Activated naive CD8-positive, alpha-beta T cell treated with anti-CD3 and anti-CD28 coated beads, Interleukin-2, amount 50 U/mL, for 24 hours (primary cell): ENCODE measurements around the gene FAM20C.
A peak's percentile ranks its signal among the peaks of the same experiment; 100 is the strongest.

Source experiments
- ATAC-seq: fragments of 150-1000 bp; cut with Tn5 transposase; one replicate; pipeline ENCODE4 v1.10.0; 2021
- DNase-seq: peaks from one replicate; pipeline ENCODE4 v3.0.0; 2021
- H3K27ac Mint-ChIP-seq: one replicate; pipeline ENCODE4 v1.8.0; 2021; ENCODE audit warnings: mild to moderate bottlenecking, mixed read lengths
- H3K27me3 Mint-ChIP-seq: one replicate; pipeline ENCODE4 v1.8.0; 2021; ENCODE audit warnings: mixed read lengths
- H3K36me3 Mint-ChIP-seq: one replicate; pipeline ENCODE4 v1.8.0; 2021; ENCODE audit warnings: low read depth, mixed read lengths
- H3K4me1 Mint-ChIP-seq: one replicate; pipeline ENCODE4 v1.8.0; 2021; ENCODE audit warnings: mixed read lengths
- H3K4me3 Mint-ChIP-seq: one replicate; pipeline ENCODE4 v1.8.0; 2021; ENCODE audit warnings: mild to moderate bottlenecking, moderate library complexity, mixed read lengths
- H3K9me3 Mint-ChIP-seq: one replicate; pipeline ENCODE4 v1.8.0; 2021; ENCODE audit warnings: mixed read lengths

FAM20C gene

DNA sequence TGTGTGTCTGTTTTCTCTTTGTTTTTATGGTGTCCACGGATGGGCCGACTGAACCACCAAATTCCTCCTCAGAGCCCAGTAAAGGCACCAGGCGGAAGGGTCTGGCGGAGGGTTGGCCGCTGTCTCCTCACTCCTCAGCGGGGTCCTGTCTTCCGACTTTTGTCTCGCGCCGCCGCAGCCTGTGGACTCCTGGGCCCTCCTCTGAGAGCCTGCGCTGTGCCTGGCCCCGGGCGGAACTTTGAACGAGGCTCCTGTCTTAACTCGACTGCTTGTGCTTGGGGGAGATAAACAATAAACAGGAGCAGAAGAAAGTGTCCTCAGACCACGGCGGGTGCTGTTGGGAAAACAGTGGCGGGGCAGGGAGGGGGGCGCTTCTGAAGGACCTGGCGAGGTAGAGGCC lies 2.2 kb upstream of the FAM20C start:
- Mint-ChIP-seq H3K27me3 (peaks cover 24% of the 10 kb centered on the region), H3K4me1 (peaks cover 3% of the 10 kb centered on the region), H3K9me3 (no peaks in the 10 kb centered on the region), H3K36me3 (no peaks in the 10 kb centered on the region), H3K27ac (no peak overlapping the region), H3K4me3 (no peak overlapping the region)
- no peak for ATAC-seq
- no peak for DNase-seq

DNA sequence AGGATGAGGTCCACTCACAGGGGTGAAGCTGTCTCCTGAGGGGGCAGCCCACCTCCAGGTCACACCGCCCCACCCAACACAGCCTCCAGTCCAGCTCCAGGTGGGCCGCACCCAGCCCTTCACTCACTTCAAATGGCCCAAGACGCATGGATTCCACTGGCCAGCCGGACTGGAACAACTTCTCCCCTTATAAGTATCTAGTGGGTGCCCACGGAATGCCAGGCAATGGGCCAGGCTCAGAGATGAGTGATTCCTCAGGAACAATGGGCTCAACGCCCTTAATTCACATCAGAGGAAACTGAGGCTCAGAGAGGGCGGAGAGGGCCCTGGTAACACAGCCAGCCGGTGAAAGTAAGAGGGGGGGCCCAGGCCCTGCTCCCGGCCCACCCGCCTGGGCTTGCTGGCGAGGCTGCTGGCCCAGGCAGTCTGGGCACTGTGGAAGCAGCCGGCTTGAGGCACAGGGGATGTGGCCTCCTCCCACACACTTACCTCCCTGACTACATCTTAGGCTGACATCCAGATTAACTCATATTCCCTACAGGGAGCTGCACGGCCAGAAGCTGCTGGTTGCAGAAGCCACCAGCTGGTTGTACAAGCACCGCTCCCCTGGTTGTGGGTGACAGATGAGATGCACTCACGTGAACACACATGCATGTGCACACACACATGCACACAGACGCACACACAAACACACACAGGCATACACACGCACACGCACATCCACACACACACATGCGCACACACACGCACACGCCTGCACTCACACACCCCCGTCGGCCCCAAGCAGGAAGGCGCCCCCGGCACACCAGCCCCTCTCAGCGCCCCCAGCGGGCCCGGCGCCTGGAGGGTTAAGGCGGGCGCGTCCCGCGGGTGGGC lies 1.0 kb upstream of the FAM20C start:
- ATAC-seq (peak; percentile 8), DNase-seq (no peak)
- Mint-ChIP-seq H3K4me1 (peaks cover 3% of the 10 kb centered on the region), H3K4me3 (peak overlapping the region; percentile 74), H3K27ac (no peak overlapping the region), H3K27me3 (peaks cover 31% of the 10 kb centered on the region), H3K9me3 (no peaks in the 10 kb centered on the region), H3K36me3 (no peaks in the 10 kb centered on the region)

DNA sequence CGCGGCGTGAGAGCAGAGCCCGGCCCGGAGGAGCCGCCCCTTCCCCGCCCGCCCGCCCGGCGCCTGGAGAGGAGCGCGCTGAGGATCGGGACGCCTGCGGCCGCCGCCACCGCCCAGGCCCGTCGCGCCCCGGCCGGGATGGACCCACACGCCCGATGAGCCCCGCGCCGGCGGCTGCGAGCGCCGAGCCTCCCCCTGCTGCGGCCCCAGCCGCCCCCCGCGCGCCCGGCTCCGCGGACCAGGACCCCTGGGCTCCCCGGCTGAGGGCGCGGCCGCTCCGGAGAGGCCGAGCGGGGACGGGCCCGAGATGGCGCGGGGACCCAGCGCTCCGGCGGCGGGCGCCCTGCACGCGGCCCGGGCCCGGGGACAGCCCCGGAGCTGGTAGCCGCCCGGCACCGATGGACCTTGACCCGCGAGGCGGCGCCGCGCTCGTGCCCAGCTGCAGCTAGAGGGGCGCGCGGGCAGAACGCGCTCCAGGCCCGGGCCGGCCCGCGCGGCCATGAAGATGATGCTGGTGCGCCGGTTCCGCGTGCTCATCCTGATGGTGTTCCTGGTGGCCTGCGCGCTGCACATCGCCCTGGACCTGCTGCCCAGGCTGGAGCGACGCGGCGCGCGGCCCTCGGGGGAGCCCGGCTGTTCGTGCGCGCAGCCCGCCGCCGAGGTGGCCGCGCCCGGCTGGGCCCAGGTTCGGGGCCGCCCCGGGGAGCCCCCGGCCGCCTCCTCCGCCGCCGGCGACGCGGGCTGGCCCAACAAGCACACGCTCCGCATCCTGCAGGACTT lies 520 bp downstream of the FAM20C start:
- Mint-ChIP-seq H3K4me3 (no peak overlapping the region), H3K4me1 (peaks cover 3% of the 10 kb centered on the region), H3K9me3 (no peaks in the 10 kb centered on the region), H3K36me3 (no peaks in the 10 kb centered on the region), H3K27me3 (peaks cover 31% of the 10 kb centered on the region), H3K27ac (no peak overlapping the region)
- no peak for DNase-seq
- ATAC-seq: no peak

DNA sequence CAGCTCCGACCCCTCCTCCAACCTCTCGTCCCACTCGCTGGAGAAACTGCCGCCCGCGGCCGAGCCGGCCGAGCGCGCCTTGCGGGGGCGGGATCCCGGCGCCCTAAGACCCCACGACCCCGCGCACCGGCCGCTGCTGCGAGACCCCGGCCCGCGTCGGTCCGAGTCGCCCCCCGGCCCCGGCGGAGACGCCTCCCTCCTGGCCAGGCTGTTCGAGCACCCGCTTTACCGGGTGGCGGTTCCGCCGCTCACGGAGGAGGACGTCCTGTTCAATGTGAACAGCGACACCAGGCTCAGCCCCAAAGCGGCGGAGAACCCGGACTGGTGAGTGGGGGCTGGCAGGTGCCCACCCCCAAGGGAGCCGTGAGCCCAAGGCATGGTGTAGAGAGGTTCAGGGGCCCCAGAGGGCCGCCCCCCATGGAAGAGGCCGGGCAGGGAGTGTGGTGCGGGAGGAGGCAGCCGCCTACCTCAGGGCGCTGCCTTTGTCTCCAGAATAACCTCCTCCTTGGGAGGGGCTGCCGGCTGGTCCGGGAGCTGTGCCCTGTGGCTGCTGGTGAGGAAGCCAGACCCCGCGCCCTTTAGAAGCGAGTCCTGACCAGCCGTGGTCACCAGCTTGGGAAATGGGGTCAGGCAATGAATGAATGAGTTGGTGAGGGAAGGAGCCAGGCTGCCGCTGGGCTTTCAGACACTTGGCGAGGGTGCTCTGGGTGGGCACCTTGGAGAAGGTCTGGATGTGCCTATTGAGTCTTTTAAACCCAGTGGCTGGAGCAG lies 1.3 kb downstream of the FAM20C start:
- peaks cover 31% of the 10 kb centered on the region for H3K27me3 Mint-ChIP-seq
- no peaks in the 10 kb centered on the region for H3K36me3 Mint-ChIP-seq
- ATAC-seq (no peak), DNase-seq (no peak)
- no peaks in the 10 kb centered on the region for H3K9me3 Mint-ChIP-seq
- peaks cover 3% of the 10 kb centered on the region for H3K4me1 Mint-ChIP-seq
- H3K27ac Mint-ChIP-seq: no peak overlapping the region
- H3K4me3 Mint-ChIP-seq: no peak overlapping the region

DNA sequence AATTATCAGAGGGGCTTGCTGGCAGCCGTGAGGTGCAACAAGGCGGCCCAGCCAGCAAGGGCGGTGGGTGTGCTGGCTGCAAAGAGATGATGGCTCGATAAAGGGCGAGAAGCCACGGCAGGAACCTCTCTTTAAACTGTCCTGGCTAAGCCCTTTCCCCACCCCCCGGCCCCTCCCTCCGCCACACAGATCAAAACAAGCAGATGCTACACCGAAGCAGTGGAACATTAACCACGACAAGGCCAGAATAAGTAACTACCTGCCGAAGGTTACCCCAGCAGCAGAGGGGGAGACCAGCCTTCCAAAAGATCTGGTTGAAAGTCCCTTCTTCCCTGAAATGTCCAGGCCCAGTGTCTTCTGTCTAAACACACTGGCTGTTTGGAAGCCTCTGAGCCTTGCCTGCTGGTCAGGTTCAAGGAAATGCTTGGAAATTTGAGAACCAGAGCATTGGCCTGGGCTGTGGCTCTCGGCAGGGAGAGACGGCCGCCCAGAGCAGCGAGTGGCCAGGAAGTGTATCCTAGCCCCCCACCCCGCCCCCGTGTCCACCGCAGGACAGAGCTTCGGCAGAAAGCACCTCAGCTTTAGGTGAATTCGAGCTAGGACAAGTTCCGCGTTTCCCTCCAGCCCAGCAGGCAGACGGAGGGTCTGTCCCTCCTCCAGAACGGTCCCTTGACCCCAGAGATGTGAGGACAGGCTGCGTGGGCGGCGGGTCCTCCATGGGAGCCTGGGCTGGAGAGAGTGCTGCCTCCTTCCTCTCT lies 2.1 kb downstream of the FAM20C start:
- H3K36me3 Mint-ChIP-seq: no peaks in the 10 kb centered on the region
- H3K27me3 Mint-ChIP-seq: peaks cover 30% of the 10 kb centered on the region
- H3K9me3 Mint-ChIP-seq: no peaks in the 10 kb centered on the region
- H3K4me1 Mint-ChIP-seq: peaks cover 3% of the 10 kb centered on the region
- DNase-seq (no peak), ATAC-seq (no peak)
- no peak overlapping the region for H3K27ac Mint-ChIP-seq
- H3K4me3 Mint-ChIP-seq: no peak overlapping the region

DNA sequence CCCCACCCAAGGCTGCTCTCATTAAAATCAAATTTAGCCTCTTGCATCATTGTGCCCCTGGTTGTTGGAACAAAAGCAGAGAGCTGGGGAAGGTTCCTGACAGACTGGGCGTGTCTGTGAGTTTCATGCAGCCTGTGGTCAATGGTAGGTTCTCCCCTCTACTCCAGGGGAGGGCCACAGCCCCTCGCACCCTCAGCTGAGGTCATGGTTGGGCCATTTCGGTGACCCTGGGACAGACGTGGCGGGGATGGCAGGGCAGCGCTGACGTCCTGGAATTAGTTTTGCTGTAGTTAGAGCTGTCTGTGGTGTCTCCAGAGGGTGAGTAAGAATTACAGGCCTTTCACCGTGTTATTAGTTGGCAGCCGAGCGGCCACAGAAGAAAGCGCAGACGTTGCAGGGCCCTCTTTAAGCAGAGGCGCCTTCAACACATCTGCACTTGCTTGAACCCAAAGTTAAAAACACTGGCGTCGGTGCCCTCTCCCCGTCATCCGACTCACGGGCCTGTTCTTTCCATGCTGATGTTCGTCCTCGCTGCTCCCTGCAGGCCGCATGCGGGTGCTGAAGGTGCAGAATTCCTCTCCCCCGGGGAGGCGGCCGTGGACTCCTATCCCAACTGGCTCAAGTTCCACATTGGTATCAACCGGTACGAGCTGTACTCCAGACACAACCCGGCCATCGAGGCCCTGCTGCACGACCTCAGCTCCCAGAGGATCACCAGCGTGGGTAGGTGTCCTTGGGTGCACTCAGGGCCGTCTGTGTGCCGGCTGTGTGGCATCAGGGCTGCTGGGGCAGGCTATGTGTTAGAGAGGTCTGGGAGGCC lies 2.8 kb downstream of the FAM20C start:
- DNase-seq: no peak
- Mint-ChIP-seq H3K9me3 (no peaks in the 10 kb centered on the region), H3K4me1 (peaks cover 3% of the 10 kb centered on the region), H3K4me3 (no peak overlapping the region), H3K36me3 (no peaks in the 10 kb centered on the region), H3K27me3 (peaks cover 22% of the 10 kb centered on the region), H3K27ac (no peak overlapping the region)
- no peak for ATAC-seq

DNA sequence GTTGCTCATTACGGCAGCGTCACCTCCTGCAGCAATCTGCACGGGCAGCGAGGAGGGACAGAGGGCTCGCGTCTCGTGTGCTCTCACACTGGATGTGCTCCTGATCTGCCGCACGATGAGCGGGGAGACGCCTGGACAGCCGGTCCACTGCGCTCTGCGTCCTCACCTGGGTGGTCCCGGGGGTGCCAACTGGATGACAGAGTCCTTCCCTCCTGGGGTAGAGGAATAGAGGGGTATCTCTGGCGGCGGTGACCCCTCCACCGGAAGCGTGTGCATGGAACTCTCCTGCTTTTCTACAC lies 3.4 kb downstream of the FAM20C start:
- Mint-ChIP-seq H3K27ac (no peak overlapping the region), H3K27me3 (peaks cover 20% of the 10 kb centered on the region), H3K4me3 (no peak overlapping the region), H3K4me1 (peaks cover 3% of the 10 kb centered on the region), H3K9me3 (no peaks in the 10 kb centered on the region), H3K36me3 (no peaks in the 10 kb centered on the region)
- DNase-seq: no peak
- no peak for ATAC-seq

DNA sequence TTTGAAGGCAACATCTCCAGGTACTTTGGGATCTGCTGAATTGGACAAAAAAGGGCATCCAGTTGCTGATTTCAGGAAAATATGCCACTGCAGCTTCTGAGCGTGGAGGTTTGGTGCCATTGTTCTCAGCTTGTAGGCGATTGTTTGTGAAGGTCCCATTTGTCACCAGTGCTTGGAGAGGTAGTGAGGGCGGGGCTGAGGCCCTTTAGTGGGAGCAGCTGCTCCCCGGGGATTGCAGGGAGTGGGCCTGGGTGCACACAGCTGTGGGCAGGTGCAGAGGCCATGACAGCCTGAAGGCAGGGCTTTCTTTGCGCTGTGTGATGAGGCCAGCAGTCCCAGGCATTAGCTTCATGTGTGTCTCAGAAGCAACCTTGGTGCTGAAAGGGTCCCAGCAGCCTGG lies 3.9 kb downstream of the FAM20C start:
- Mint-ChIP-seq H3K27me3 (peaks cover 20% of the 10 kb centered on the region), H3K36me3 (no peaks in the 10 kb centered on the region), H3K27ac (no peak overlapping the region), H3K4me3 (no peak overlapping the region), H3K4me1 (peaks cover 3% of the 10 kb centered on the region), H3K9me3 (no peaks in the 10 kb centered on the region)
- ATAC-seq: no peak
- DNase-seq: no peak

DNA sequence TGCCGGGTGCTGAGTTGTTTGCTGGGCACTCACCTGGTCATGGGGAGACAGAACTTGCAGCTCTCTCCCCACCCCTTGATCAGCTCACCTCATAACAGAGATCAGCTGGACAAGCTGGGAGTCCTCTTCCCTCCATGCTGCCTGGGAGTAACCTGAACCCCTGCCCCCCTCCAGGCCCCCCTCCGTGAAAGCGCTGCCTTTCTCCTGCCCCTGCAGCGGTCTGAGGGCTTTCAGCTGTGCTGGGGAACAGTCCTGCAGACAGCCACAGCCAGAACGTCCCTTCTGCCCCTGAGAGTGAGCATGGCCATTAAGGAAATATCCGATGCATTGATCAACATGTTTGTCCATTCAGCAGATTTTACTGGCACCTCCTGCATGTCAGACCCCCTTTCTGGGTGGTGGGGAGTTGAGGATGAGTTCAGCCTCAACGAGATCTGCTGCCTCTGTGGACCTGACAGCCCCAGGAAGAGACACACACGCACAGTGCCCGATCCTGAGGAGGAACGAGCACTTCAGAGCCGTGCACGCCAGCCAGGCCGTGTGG lies 4.5 kb downstream of the FAM20C start:
- Mint-ChIP-seq H3K27me3 (peaks cover 17% of the 10 kb centered on the region), H3K27ac (no peak overlapping the region), H3K36me3 (no peaks in the 10 kb centered on the region), H3K4me3 (no peak overlapping the region), H3K4me1 (no peaks in the 10 kb centered on the region), H3K9me3 (no peaks in the 10 kb centered on the region)
- ATAC-seq: no peak
- no peak for DNase-seq

DNA sequence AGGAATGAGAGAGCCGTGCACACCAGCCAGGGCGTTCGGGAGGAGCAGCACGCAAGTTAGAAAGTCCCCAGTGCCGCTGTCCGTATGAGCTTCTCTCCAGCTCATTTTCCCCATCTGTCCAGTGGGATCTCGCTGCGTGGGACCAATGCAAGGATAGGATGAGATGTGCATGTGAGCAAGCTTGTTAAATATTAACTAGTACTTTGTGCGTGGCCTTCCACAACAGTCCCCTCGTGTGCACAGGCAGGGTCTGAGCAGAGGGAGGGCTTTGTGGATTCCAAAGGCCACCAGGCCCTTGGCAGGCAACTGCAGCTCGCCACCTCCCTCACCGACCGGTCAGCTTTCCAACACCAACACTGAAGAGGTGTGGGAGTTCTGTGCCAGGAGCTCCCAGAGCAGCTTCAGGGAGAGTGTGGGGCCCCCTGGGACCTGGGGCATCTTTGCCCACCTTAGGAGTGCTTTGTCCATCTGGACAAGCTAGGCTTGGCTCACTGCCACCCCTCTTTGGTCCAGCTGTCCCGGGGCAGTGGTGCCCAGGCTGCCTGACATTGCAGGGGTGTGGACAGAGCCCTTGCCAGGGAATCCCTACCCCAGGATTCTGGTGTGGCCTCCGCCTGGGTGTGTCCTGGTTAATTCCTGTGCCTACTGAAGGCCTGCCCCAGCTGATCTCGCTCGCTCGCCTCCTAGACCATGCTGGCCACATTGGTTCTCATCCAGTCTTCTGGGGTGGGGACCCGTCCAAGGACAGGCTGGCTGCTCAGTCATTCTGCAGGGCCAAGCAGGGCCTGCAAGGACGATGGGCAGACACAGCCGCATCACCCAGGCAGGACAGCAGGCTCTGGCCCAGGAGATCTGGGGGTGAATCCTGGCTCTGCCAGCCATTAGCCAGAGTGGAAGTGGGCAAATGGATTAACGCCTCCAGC lies 5.3 kb downstream of the FAM20C start:
- DNase-seq (no peak), ATAC-seq (no peak)
- H3K9me3 Mint-ChIP-seq: no peaks in the 10 kb centered on the region
- no peak overlapping the region for H3K4me3 Mint-ChIP-seq
- no peaks in the 10 kb centered on the region for H3K36me3 Mint-ChIP-seq
- no peak overlapping the region for H3K27ac Mint-ChIP-seq
- peaks cover 17% of the 10 kb centered on the region for H3K27me3 Mint-ChIP-seq
- no peaks in the 10 kb centered on the region for H3K4me1 Mint-ChIP-seq

DNA sequence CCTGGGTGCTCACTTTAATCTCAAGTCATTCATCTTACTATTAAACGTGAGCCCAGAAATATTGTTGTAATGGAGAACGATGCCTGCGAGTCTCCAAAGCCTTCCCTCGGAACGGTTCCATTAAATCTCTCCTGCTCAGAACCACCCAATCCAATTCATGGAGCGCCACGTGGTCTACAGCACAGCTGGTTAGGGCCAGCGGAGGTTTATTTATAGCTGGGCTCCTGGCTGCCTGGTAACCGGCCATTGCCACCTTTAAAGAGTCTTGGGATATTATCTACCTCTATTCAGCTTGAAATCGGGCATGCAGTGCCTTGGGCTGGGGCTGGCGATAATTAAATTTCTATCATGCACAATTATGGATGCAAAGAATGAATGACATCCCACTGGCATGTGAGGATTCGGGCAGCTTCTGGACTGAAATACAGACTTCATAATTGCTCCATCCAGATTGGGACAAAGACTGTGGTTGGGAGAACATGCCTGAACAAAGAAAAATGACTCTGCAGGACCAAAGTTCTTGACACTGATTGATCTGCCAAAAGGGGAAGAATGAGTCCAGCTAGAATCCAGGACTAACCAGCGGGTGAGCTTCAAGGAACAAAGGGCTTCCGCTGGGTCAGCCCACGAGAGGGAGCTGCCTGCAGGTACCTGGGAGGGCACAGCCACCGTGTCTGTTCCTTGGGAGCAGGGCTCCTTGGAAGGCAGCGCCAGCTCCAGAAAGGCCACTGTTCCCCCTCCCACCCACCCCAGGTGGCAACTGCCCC lies 7.3 kb downstream of the FAM20C start:
- Mint-ChIP-seq H3K27ac (no peak overlapping the region), H3K36me3 (no peaks in the 10 kb centered on the region), H3K4me1 (no peaks in the 10 kb centered on the region), H3K4me3 (no peak overlapping the region), H3K27me3 (peaks cover 7% of the 10 kb centered on the region), H3K9me3 (no peaks in the 10 kb centered on the region)
- ATAC-seq (no peak), DNase-seq (no peak)

DNA sequence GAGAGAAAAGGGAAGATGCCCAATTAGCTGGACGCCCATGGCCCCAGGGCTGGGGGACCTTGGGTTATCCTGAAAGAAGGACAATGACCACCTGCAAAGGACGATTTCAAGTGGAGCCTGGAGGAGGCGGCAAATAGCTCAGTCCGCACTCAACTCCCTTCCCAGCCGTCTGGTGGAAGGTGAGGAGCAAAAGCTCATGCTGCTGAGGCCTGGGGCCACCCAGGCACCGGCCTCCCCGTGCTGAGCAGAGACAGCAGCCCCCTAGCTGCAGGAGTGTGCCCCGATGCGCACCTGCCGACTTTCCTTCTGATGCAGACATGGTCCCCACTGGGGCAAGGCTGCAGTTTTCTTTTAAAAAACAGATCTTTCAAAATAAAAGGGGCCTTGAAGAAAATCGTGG lies 7.9 kb downstream of the FAM20C start:
- no peak for ATAC-seq
- Mint-ChIP-seq H3K27ac (no peak overlapping the region), H3K4me3 (no peak overlapping the region), H3K36me3 (no peaks in the 10 kb centered on the region), H3K4me1 (no peaks in the 10 kb centered on the region), H3K9me3 (no peaks in the 10 kb centered on the region), H3K27me3 (peaks cover 7% of the 10 kb centered on the region)
- no peak for DNase-seq
